DMS 273 treated with DMSO at 0.1 percent for 48 hours (cell line): Measurements from ENCODE around the gene HIGD2A.
"Not testable (repeated sequence)": the region's sequence is repeated elsewhere in the genome, so short reads cannot be mapped to it uniquely, and the experiment has no call there.

Source experiments
- DNase-seq: peaks from one replicate; lab custom pipeline; 2025; lab: John Stamatoyannopoulos, UW

Gene HIGD2A

GRCh38 chr5:176394881-176395675 is 6.5 kb downstream of the HIGD2A start:
- no peak for DNase-seq

GRCh38 chr5:176396330-176396729 is 7.8 kb downstream of the HIGD2A start:
- peak; percentile 54 for DNase-seq

- no peak for DNase-seq
Observed at GRCh38 chr5:176397736-176398420, 9.3 kb downstream of the HIGD2A start.

GRCh38 chr5:176400382-176401156 is 12.0 kb downstream of the HIGD2A start:
- DNase-seq, result peak; percentile 22

GRCh38 chr5:176401281-176402205 is 13.0 kb downstream of the HIGD2A start:
- DNase-seq, result no peak

- no peak for DNase-seq
Observed at GRCh38 chr5:176405656-176406435, 17.3 kb downstream of the HIGD2A start.

GRCh38 chr5:176406436-176407052 is 18.0 kb downstream of the HIGD2A start:
- DNase-seq, result no peak

- DNase-seq, result no peak
Observed at GRCh38 chr5:176407456-176408251, 19.1 kb downstream of the HIGD2A start.

GRCh38 chr5:176408252-176408573 is 19.7 kb downstream of the HIGD2A start:
- DNase-seq, result not testable (repeated sequence)

GRCh38 chr5:176408590-176408989 is 20.0 kb downstream of the HIGD2A start:
- DNase-seq, result no peak

- no peak for DNase-seq
Observed at GRCh38 chr5:176409765-176410164, 21.2 kb downstream of the HIGD2A start.

- DNase-seq, result no peak
Observed at GRCh38 chr5:176410486-176411180, 22.1 kb downstream of the HIGD2A start.

GRCh38 chr5:176412517-176413254 is 24.1 kb downstream of the HIGD2A start:
- no peak for DNase-seq

GRCh38 chr5:176413255-176413565 is 24.7 kb downstream of the HIGD2A start:
- DNase-seq, result no peak

GRCh38 chr5:176413709-176414191 is 25.2 kb downstream of the HIGD2A start:
- no peak for DNase-seq

- no peak for DNase-seq
Observed at GRCh38 chr5:176414704-176415103, 26.2 kb downstream of the HIGD2A start.

GRCh38 chr5:176415240-176415951 is 26.8 kb downstream of the HIGD2A start:
- DNase-seq, result no peak
